Panc1 (cell line): ENCODE measurements around the gene IFT80. TPM values are rescaled to one million over a fixed set of nuclear protein-coding genes. Genes with fewer than 3 reads are reported as not detected.

Experiments used
- ATAC-seq: fragments of 200-7000 bp; cut with Tn5 transposase; 2 replicates; pipeline ENCODE4 v1.9.1; 2020; ENCODE audit warnings: mild to moderate bottlenecking, moderate library complexity
- BruUV-seq: library from RNA; stranded (reverse); fragments of 400-500 nt; replicated peaks from 2 replicates; lab custom pipeline; 2021; lab: Mats Ljungman, UMichigan
- CTCF ChIA-PET: fragments of 300-600 bp; sonication (Branson Sonifier 250); formaldehyde crosslinking; loops from one replicate; lab custom pipeline; 2022; ENCODE audit warnings: antibody characterized with exemption; lab: Charles Lee
- POLR2A ChIA-PET: fragments of 300-600 bp; sonication (Branson Sonifier 250); formaldehyde crosslinking; loops from one replicate; lab custom pipeline; 2022; ENCODE audit warnings: antibody characterized with exemption; lab: Charles Lee
- DNase-seq: peaks from one replicate; pipeline ENCODE4 v3.0.0-alpha.2; 2010; ENCODE audit warnings: low read depth, low spot score
- H3K27ac ChIP-seq: 2 replicates; pipeline ENCODE4 v1.5.1; 2011; ENCODE audit warnings: mild to moderate bottlenecking, low read length, inconsistent platforms
- H3K27me3 ChIP-seq: fragments of 200-500 bp; sonication (Bioruptor generic); 2 replicates; pipeline ENCODE4 v1.6.0; 2014; ENCODE audit warnings: low read length, inconsistent platforms; ENCODE audit not compliant: control insufficient read depth, insufficient read depth
- H3K36me3 ChIP-seq: fragments of 200-500 bp; sonication (Bioruptor generic); 2 replicates; pipeline ENCODE4 v1.5.1; 2014; ENCODE audit warnings: inconsistent platforms, mild to moderate bottlenecking, low read length, moderate library complexity; ENCODE audit not compliant: control insufficient read depth, insufficient read depth
- H3K4me1 ChIP-seq: 2 replicates; pipeline ENCODE4 v1.5.1; 2011; ENCODE audit warnings: inconsistent platforms, mild to moderate bottlenecking, low read length, moderate library complexity; ENCODE audit not compliant: control insufficient read depth, insufficient read depth
- H3K4me3 ChIP-seq, 2 experiments: 2 replicates each; pipeline ENCODE4 v1.5.1; 2011 to 2012; ENCODE audit warnings: low read depth in 2 of 2, low read length in 2 of 2, mild to moderate bottlenecking in 2 of 2, inconsistent platforms in 1 of 2, moderate library complexity in 1 of 2
- H3K9me3 ChIP-seq: fragments of 200-500 bp; sonication (Bioruptor generic); 2 replicates; pipeline ENCODE4 v1.5.1; 2014; ENCODE audit warnings: low read depth, mild to moderate bottlenecking, inconsistent platforms, low read length, moderate library complexity; ENCODE audit not compliant: control insufficient read depth, insufficient read depth
- POLR2AphosphoS5 ChIP-seq: IDR thresholded peaks from 2 replicates; pipeline ENCODE4 v1.6.1; 2012; ENCODE audit warnings: mild to moderate bottlenecking, low read depth, low read length, moderate library complexity
- SIN3A ChIP-seq: IDR thresholded peaks from 2 replicates; pipeline ENCODE4 v1.6.1; 2012; ENCODE audit warnings: low read depth, mild to moderate bottlenecking, low read length, moderate library complexity, borderline replicate concordance; ENCODE audit not compliant: insufficient read depth
- TCF7L2 ChIP-seq: IDR thresholded peaks from 2 replicates; pipeline ENCODE4 v1.6.1; 2011; ENCODE audit warnings: mild to moderate bottlenecking, low read depth, low read length, inconsistent platforms
- in situ Hi-C: cut with HindIII; loops from 2 replicates; pipeline ENCODE4 v1.10.0; 2016; ENCODE audit warnings: low sequenced_read_pairs, low pct_unique_long_range_greater_than_20kb
- intact Hi-C: fragments of 100-400 bp; cut with micrococcal nuclease; formaldehyde crosslinking; loops from one replicate; pipeline ENCODE4 v1.10.0; 2022; ENCODE audit not compliant: unreplicated experiment
- total RNA-seq: library from RNA; stranded (reverse); gene quantifications from one replicate; pipeline ENCODE4 v1.2.1, GENCODE V29; 2021; ENCODE audit not compliant: unreplicated experiment
- TF ChIP-seq, protein P1 (sequence below): fragments of 450-650 bp; IDR thresholded peaks from 2 replicates; pipeline ENCODE4 v1.5.1; 2017; ENCODE audit warnings: mild to moderate bottlenecking
- TF ChIP-seq, protein P2 (sequence below), 2 experiments: IDR thresholded peaks; 2 replicates each; pipeline ENCODE4 v1.6.1; 2011 to 2012; ENCODE audit warnings: low read depth in 2 of 2, control low read depth in 1 of 2, low read length in 1 of 2, mild to moderate bottlenecking in 1 of 2, moderate library complexity in 1 of 2; ENCODE audit not compliant: insufficient read depth in 1 of 2

IFT80 gene
- total RNA-seq, 1 experiment from 2014 or later = 35.1 TPM

DNA sequence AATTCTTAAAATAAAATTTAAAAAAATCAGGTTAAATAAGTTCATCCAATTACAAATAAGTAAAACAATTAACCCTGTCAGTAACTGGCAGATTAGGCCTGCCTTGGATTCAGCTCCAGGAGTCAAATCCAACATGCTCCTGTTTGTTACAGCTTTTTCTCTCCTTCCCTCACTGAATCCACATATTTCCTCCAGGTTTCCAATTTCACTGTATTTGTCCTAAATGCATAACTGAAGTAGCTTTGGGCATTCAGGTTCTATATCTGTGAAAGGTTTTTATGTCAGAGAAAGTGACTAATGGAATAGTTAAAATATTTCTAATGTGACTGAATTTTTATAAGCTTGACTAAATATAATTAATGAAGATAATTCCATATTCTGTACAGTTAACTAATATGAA lies 79.7 kb downstream of the IFT80 start:
- Histone ChIP-seq H3K4me1 (no peaks in the 10 kb centered on the region), H3K36me3 (no peaks in the 10 kb centered on the region), H3K4me3 (no peak overlapping the region), H3K27me3 (no peaks in the 10 kb centered on the region), H3K27ac (no peak overlapping the region), H3K9me3 (no peaks in the 10 kb centered on the region)
- intact Hi-C loops (no loop called here), in situ Hi-C loops (no loop called here)
- BruUV-seq = no TSS peak
- no peak for ATAC-seq
- ChIA-PET CTCF (no interaction called here), POLR2A (no interaction called here)
- no peak for DNase-seq
- TF ChIP-seq SIN3A = no peak
- no peak for TF ChIP-seq TCF7L2
- TF ChIP-seq, protein P1, sequence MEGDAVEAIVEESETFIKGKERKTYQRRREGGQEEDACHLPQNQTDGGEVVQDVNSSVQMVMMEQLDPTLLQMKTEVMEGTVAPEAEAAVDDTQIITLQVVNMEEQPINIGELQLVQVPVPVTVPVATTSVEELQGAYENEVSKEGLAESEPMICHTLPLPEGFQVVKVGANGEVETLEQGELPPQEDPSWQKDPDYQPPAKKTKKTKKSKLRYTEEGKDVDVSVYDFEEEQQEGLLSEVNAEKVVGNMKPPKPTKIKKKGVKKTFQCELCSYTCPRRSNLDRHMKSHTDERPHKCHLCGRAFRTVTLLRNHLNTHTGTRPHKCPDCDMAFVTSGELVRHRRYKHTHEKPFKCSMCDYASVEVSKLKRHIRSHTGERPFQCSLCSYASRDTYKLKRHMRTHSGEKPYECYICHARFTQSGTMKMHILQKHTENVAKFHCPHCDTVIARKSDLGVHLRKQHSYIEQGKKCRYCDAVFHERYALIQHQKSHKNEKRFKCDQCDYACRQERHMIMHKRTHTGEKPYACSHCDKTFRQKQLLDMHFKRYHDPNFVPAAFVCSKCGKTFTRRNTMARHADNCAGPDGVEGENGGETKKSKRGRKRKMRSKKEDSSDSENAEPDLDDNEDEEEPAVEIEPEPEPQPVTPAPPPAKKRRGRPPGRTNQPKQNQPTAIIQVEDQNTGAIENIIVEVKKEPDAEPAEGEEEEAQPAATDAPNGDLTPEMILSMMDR = no peak
- no peak for TF ChIP-seq POLR2AphosphoS5
- TF ChIP-seq, protein P2, sequence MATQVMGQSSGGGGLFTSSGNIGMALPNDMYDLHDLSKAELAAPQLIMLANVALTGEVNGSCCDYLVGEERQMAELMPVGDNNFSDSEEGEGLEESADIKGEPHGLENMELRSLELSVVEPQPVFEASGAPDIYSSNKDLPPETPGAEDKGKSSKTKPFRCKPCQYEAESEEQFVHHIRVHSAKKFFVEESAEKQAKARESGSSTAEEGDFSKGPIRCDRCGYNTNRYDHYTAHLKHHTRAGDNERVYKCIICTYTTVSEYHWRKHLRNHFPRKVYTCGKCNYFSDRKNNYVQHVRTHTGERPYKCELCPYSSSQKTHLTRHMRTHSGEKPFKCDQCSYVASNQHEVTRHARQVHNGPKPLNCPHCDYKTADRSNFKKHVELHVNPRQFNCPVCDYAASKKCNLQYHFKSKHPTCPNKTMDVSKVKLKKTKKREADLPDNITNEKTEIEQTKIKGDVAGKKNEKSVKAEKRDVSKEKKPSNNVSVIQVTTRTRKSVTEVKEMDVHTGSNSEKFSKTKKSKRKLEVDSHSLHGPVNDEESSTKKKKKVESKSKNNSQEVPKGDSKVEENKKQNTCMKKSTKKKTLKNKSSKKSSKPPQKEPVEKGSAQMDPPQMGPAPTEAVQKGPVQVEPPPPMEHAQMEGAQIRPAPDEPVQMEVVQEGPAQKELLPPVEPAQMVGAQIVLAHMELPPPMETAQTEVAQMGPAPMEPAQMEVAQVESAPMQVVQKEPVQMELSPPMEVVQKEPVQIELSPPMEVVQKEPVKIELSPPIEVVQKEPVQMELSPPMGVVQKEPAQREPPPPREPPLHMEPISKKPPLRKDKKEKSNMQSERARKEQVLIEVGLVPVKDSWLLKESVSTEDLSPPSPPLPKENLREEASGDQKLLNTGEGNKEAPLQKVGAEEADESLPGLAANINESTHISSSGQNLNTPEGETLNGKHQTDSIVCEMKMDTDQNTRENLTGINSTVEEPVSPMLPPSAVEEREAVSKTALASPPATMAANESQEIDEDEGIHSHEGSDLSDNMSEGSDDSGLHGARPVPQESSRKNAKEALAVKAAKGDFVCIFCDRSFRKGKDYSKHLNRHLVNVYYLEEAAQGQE (IDR thresholded peaks at IDR 0.05; ENCODE audit: insufficient read depth in 1 of 2, low read depth in 2 of 2, low read length in 1 of 2) = no peak

DNA sequence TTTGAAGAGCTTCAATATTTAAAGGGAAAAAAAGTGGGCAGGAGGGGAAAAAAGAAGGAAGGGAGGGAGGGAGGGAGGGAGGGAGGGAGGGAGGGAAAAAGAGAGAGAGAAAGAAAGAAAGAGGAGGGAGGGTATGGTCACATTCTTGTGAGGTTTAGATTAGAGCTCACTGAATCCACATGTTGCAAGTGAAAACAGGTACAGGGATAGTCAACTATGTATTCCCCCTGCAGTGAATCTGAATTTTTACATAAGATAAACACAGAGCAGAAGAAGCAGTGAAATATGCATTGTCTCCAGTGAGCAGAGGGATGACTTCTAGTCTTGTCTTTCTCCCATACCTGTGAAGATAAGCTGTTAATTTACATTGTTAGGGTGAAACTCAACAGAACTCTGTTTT lies 84.0 kb downstream of the IFT80 start:
- POLR2A ChIA-PET = interaction anchor here (0.9 kb wide), 1 partner anchor 299 kb away, joined by 9 read pairs; no protein-coding TSS in a partner anchor
- Histone ChIP-seq H3K4me1 (no peaks in the 10 kb centered on the region), H3K27me3 (no peaks in the 10 kb centered on the region), H3K4me3 (no peak overlapping the region), H3K27ac (no peak overlapping the region), H3K36me3 (no peaks in the 10 kb centered on the region), H3K9me3 (no peaks in the 10 kb centered on the region)
- no TSS peak for BruUV-seq
- CTCF ChIA-PET = interaction anchor here (0.7 kb wide), 1 partner anchor 1057 kb away, joined by 4 read pairs; no protein-coding TSS in a partner anchor
- intact Hi-C loops (no loop called here), in situ Hi-C loops (no loop called here)
- no peak for ATAC-seq
- TF ChIP-seq, protein P1 = no peak
- TF ChIP-seq POLR2AphosphoS5 (no peak), SIN3A (no peak), TCF7L2 (no peak)
- TF ChIP-seq, protein P2 (IDR thresholded peaks at IDR 0.05; ENCODE audit: insufficient read depth in 1 of 2, low read depth in 2 of 2, low read length in 1 of 2) = no peak
- no peak for DNase-seq
